HAP-1 (cell line): ENCODE results near the gene DRC7.

Experiments
- DNase-seq, 2 experiments: peaks; one replicate each; pipeline ENCODE4 v3.0.0-alpha.2; 2016 to 2020; ENCODE audit warnings: low spot score in 2 of 2
- H3K27me3 ChIP-seq: fragments of 250-450 bp; sonication (Bioruptor Pico); 2 replicates; pipeline ENCODE4 v1.5.1; 2020; ENCODE audit warnings: low read depth, mild to moderate bottlenecking, moderate library complexity
- H3K36me3 ChIP-seq: fragments of 250-450 bp; sonication (Bioruptor Pico); replicated peaks from 2 replicates; pipeline ENCODE4 v1.5.1; 2020; ENCODE audit warnings: mild to moderate bottlenecking
- H3K4me1 ChIP-seq: fragments of 250-450 bp; sonication (Bioruptor Pico); 2 replicates; pipeline ENCODE4 v1.5.1; 2020; ENCODE audit warnings: mild to moderate bottlenecking
- H3K4me3 ChIP-seq: fragments of 250-450 bp; sonication (Bioruptor Pico); 2 replicates; pipeline ENCODE4 v1.5.1; 2020; ENCODE audit warnings: mild to moderate bottlenecking, moderate library complexity
- H3K9me3 ChIP-seq: fragments of 250-450 bp; sonication (Bioruptor Pico); 2 replicates; pipeline ENCODE4 v1.5.1; 2020; ENCODE audit warnings: mild to moderate bottlenecking, moderate library complexity
- in situ Hi-C: fragments of 300-500 bp; cut with MboI; formaldehyde crosslinking; loops from 3 replicates; pipeline ENCODE4 v1.14.3; 2020; ENCODE audit warnings: low sequenced_read_pairs, inconsistent platforms, mixed read lengths

DRC7 gene

GRCh38 chr16:57694725-57695679 lies at the start of gene DRC7:
DRC7 (plus strand) TSS chr16:57694806; CDS start chr16:57697950, 3,144 bp downstream.
- in situ Hi-C loops = no loop called here
- Histone ChIP-seq H3K4me3 (no peak within 1 kb of the TSS), H3K27me3 (peaks cover 5% of the 10 kb centered on the region; the same call in 1 of the 2 replicates)

GRCh38 chr16:57645169-57645568 lies 49.4 kb upstream of the DRC7 start:
- H3K27me3 ChIP-seq = no peaks in the 10 kb centered on the region
- H3K4me3 ChIP-seq = no peak overlapping the region
- H3K4me1 ChIP-seq = no peaks in the 10 kb centered on the region
- H3K36me3 ChIP-seq = no peaks in the 10 kb centered on the region
- in situ Hi-C loops = no loop called here
- no peaks in the 10 kb centered on the region for H3K9me3 ChIP-seq
- DNase-seq = no peak

More at GRCh38 chr16:57694725-57695679, at the start of gene DRC7:
- peak; percentile 58 to 76 for DNase-seq
- Histone ChIP-seq H3K9me3 (no peaks in the 10 kb centered on the region), H3K4me1 (no peaks in the 10 kb centered on the region), H3K36me3 (no peaks in the 10 kb centered on the region)

GRCh38 chr16:57645691-57646387 lies 48.8 kb upstream of the DRC7 start:
- Histone ChIP-seq H3K9me3 (no peaks in the 10 kb centered on the region), H3K36me3 (no peaks in the 10 kb centered on the region), H3K27me3 (no peaks in the 10 kb centered on the region), H3K4me3 (no peak overlapping the region), H3K4me1 (no peaks in the 10 kb centered on the region)
- DNase-seq = no peak
- in situ Hi-C loops = no loop called here

- Histone ChIP-seq H3K36me3 (no peaks in the 10 kb centered on the region), H3K4me1 (no peaks in the 10 kb centered on the region), H3K27me3 (no peaks in the 10 kb centered on the region), H3K9me3 (no peaks in the 10 kb centered on the region), H3K4me3 (no peak overlapping the region)
- no peak for DNase-seq
- in situ Hi-C loops = no loop called here
Measured at GRCh38 chr16:57646388-57647039, 48.1 kb upstream of the DRC7 start.

- no peaks in the 10 kb centered on the region for H3K4me1 ChIP-seq
- H3K4me3 ChIP-seq = no peak overlapping the region
- H3K36me3 ChIP-seq = no peaks in the 10 kb centered on the region
- H3K9me3 ChIP-seq = no peaks in the 10 kb centered on the region
- DNase-seq = no peak
- no peaks in the 10 kb centered on the region for H3K27me3 ChIP-seq
- in situ Hi-C loops = no loop called here
Measured at GRCh38 chr16:57647136-57647875, 47.3 kb upstream of the DRC7 start.

- in situ Hi-C loops = no loop called here
Measured at GRCh38 chr16:57648125-57648524, 46.5 kb upstream of the DRC7 start.

GRCh38 chr16:57648581-57649442 lies 45.8 kb upstream of the DRC7 start:
- peak; percentile 51 to 88 for DNase-seq
- H3K9me3 ChIP-seq = no peaks in the 10 kb centered on the region
- H3K36me3 ChIP-seq = no peaks in the 10 kb centered on the region
- in situ Hi-C loops = no loop called here
- no peaks in the 10 kb centered on the region for H3K4me1 ChIP-seq
- no peak overlapping the region for H3K4me3 ChIP-seq
- H3K27me3 ChIP-seq = no peaks in the 10 kb centered on the region

More at GRCh38 chr16:57648125-57648524, 46.5 kb upstream of the DRC7 start:
- Histone ChIP-seq H3K36me3 (no peaks in the 10 kb centered on the region), H3K27me3 (no peaks in the 10 kb centered on the region), H3K4me1 (no peaks in the 10 kb centered on the region), H3K4me3 (no peak overlapping the region), H3K9me3 (no peaks in the 10 kb centered on the region)
- no peak for DNase-seq

- no peaks in the 10 kb centered on the region for H3K4me1 ChIP-seq
- no peak for DNase-seq
- in situ Hi-C loops = no loop called here
- no peak overlapping the region for H3K4me3 ChIP-seq
- no peaks in the 10 kb centered on the region for H3K36me3 ChIP-seq
- no peaks in the 10 kb centered on the region for H3K27me3 ChIP-seq
- no peaks in the 10 kb centered on the region for H3K9me3 ChIP-seq
Measured at GRCh38 chr16:57649443-57649751, 45.2 kb upstream of the DRC7 start.

- in situ Hi-C loops = no loop called here
- no peak for DNase-seq
- Histone ChIP-seq H3K4me3 (no peak overlapping the region), H3K27me3 (no peaks in the 10 kb centered on the region), H3K9me3 (no peaks in the 10 kb centered on the region), H3K4me1 (no peaks in the 10 kb centered on the region), H3K36me3 (no peaks in the 10 kb centered on the region)
Measured at GRCh38 chr16:57649846-57650245, 44.8 kb upstream of the DRC7 start.

GRCh38 chr16:57651344-57652333 lies 43.0 kb upstream of the DRC7 start:
- in situ Hi-C loops = no loop called here

GRCh38 chr16:57652695-57653471 lies 41.7 kb upstream of the DRC7 start:
- Histone ChIP-seq H3K36me3 (no peaks in the 10 kb centered on the region), H3K9me3 (no peaks in the 10 kb centered on the region), H3K4me3 (no peak overlapping the region), H3K4me1 (no peaks in the 10 kb centered on the region), H3K27me3 (no peaks in the 10 kb centered on the region)
- in situ Hi-C loops = no loop called here
- no peak for DNase-seq

More at GRCh38 chr16:57651344-57652333, 43.0 kb upstream of the DRC7 start:
- H3K9me3 ChIP-seq = no peaks in the 10 kb centered on the region
- no peaks in the 10 kb centered on the region for H3K36me3 ChIP-seq
- DNase-seq = no peak
- H3K4me3 ChIP-seq = no peak overlapping the region
- H3K4me1 ChIP-seq = no peaks in the 10 kb centered on the region
- H3K27me3 ChIP-seq = no peaks in the 10 kb centered on the region
